Right kidney (tissue), 1 donor: ENCODE results near the gene WDFY1.
"Not testable (repeated sequence)": the region's sequence is repeated elsewhere in the genome, so short reads cannot be mapped to it uniquely, and the experiment has no call there.

Experiments used
- DNase-seq: peaks from one replicate; pipeline ENCODE4 v3.0.0-alpha.2; 2016

The WDFY1 gene

GRCh38 chr2:223896833-223897311, 48.3 kb downstream of the WDFY1 start:
- no peak for DNase-seq

DNA sequence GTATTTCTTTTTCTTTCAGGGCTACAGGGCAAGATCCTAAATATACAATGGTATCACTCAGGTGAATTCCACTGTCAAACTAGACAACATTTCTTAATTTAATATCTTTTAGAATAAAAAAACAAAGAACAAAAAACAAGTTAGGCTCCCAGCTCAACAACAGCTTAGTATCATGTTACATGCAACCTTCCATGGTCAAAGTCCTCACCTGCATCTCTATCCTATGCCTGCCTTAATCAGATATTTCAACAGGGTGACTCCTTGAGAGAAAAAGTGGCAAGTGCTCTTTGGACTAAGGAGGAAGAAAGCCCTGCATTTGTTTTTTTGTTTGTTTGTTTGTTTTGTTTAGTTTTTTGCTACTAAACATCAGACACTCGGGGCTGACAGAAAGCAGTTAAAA, 50.2 kb downstream of the WDFY1 start:
- no peak for DNase-seq

GRCh38 chr2:223894009-223894408, 51.1 kb downstream of the WDFY1 start:
- no peak for DNase-seq

GRCh38 chr2:223890721-223891120, 54.4 kb downstream of the WDFY1 start:
- DNase-seq = no peak

DNA sequence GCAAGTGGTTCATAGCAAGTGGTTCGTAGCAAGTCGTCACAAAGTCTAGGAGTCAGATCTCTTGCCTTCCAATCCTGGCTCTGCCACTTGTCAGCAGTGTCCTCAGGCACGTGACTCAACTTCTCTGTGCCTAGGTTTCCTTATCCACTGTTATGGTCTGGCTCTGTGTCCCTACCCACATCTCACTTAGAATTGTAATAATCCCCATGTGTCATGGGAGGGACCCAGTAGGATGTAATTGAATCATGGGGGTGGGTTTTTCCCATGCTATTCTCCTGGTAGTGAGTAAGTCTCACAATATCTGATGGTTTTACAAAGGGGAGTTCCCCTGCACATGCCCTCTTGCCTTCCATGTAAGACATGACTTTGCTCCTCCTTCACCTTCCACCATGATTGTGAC, 55.9 kb downstream of the WDFY1 start:
- DNase-seq = no peak

- DNase-seq = no peak
Measured at GRCh38 chr2:223888251-223888650, 56.9 kb downstream of the WDFY1 start.

GRCh38 chr2:223887127-223887526, 58.0 kb downstream of the WDFY1 start:
- DNase-seq = no peak

GRCh38 chr2:223886726-223887125, 58.4 kb downstream of the WDFY1 start:
- no peak for DNase-seq

GRCh38 chr2:223884399-223884798, 60.7 kb downstream of the WDFY1 start:
- DNase-seq = no peak

DNA sequence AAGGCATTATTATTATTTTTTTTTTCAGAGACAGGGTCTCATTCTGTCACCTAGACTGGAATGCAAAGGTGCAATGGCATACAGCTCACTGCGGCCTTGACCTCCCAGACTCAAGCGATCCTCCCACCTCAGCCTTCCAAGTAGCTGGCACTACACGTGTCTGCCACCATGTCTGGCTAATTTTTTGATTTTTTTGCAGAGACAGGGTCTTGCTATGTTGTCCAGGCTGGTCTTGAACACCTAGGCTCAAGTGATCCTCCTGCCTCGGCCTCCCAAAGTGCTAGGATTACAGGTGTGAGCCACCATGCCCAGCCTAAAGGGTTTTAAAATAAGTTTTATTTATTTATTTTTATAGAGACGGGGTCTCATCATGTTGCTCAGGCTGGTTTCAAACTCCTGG, 62.4 kb downstream of the WDFY1 start:
- DNase-seq = no peak

DNA sequence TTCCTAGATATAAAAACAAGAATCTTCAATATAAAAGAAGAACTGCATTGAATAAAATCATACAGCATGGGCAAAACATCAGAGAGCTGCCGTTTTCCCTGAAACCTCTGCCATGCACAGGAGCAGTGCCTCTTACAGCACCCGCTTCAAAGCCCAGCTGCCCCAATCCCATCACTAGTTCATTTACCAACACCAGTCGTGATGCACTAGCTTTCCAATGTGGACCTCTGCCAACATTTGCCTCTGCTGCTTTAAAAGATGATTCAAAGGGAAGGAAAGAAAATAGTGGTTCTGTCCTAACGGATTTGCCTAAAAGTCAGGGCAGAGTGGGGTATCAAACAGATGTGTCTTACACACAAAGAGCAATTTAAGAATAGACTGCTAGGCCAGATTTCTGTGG, 64.3 kb downstream of the WDFY1 start:
- DNase-seq = no peak

GRCh38 chr2:223877721-223878410, 67.3 kb downstream of the WDFY1 start:
- DNase-seq = no peak

DNA sequence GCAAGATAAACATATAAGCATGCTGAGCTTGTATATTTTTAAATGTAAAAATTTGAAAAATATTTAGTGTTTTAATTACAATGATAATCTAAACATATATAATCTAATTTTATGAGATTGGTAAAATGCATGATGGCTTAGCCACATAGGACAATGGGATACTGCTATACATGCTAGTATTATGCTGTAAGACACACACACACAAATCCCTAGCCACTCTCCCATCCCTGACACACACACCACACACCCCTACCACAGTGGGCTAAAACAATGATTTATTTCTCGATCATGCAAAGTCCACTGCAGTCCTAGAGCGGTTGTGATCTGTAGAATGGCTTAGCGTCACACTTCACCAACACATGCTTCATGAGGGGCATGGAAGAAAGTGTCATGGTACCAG, 71.5 kb downstream of the WDFY1 start:
- no peak for DNase-seq

DNA sequence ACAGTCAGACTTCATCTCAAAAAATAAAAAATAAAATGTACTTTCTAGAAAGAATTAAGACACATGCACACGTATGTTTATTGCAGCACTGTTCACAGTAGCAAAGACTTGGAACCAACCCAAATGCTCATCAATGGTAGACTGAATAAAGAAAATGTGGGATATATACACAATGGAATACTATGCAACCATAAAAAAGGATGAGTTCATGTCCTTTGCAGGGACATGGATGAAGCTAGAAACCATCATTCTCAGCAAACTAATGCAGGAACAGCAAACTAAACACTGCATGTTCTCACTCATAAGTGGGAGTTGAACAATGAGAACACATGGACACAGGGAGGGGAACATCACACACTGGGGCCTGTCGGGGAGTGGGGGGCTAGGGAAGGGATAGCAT, 72.4 kb downstream of the WDFY1 start:
- DNase-seq = not testable (repeated sequence)

DNA sequence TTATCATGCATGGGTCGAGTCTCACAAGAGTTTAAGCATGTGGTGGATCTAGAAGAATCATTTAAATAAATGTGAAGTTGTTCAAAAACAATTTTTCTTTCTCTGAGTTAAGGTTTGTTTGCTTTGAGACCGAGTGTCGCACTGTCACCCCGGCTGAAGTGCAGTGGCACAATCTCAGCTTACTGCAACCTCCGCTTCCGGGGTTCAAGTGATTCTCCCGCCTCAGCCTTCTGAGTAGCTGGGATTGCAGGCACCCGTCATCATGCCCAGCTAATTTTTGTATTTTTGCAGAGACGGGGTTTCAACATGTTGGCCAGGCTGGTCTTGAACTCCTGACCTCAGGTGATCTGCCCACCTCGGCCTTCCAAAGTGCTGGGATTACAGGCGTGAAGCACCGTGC, 73.5 kb downstream of the WDFY1 start:
- not testable (repeated sequence) for DNase-seq

DNA sequence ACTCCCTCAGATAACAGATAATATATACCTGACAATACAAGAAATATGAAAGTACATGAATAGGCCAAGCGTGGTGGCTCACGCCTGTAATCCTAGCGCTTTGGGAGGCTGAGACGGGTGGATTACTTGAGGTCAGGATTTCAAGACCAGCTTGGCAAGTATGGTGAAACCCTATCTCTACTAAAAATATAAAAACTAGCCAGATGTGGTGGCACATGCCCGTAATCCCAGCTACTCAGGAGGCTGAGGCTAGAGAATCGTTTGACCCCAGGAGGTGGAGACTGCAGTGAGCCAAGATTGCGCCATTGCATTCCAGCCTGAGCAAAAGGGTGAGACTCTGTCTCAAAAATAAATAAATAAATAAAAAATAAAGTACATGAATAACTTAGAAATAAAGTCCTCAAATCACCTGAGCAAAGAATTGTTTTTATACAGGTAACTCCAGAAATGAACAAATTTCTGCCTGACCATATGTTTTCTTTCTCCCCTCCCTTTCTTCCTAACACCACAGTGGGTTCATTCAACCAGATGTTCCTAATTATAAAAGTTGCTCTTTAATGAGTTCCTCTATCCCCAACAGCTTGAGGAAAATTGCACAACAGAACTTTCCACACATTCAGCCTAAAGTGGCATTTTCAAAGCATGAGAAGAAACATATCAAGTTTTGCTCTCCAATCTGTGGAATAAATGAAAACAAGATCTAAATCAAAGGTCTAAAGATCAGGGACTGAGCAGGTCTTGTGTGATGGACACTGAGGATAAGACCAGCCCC, 74.1 kb downstream of the WDFY1 start:
- DNase-seq = no peak

DNA sequence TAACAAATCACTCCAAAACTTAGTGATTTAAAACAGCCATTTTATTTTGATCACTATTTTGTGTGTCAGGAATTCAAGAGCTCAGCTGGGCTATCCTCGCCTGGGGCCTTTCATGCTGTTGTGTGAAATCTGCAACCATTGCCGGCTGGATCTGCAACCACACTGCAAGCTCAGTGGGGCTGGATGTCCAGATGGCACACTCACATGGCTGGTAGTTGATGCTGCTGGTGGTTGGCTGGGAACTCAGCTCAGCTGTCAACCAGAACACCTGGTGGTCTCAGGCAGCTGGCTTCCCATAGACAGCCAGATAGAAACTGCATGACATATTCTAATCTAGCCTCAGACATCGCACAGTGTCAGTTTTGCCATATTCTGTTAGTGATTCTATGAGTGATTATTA, 77.1 kb downstream of the WDFY1 start:
- DNase-seq = no peak

GRCh38 chr2:223865907-223866508, 79.1 kb downstream of the WDFY1 start:
- DNase-seq = no peak

- no peak for DNase-seq
Measured at GRCh38 chr2:223865124-223865523, 80.0 kb downstream of the WDFY1 start.

DNA sequence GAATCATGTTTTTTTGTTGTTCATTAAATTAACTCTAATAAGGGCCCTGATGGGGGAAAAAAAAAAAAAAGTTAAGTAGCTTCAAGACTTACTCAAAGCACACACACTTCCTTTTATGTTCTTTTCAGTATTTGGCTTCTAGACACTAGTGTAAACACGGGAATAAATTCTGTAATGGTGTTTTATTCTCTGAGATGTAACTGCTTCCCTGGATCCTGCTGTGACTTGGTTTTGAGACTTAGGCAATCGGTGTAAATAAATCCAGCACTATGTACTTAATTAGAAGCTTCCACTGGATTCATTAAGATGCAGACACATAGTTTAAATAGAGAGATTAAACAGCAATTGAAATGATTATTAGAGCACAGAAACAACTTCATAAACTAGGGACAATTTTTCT, 81.6 kb downstream of the WDFY1 start:
- DNase-seq = no peak

- DNase-seq = no peak
Measured at GRCh38 chr2:223860809-223861738, 84.1 kb downstream of the WDFY1 start.

DNA sequence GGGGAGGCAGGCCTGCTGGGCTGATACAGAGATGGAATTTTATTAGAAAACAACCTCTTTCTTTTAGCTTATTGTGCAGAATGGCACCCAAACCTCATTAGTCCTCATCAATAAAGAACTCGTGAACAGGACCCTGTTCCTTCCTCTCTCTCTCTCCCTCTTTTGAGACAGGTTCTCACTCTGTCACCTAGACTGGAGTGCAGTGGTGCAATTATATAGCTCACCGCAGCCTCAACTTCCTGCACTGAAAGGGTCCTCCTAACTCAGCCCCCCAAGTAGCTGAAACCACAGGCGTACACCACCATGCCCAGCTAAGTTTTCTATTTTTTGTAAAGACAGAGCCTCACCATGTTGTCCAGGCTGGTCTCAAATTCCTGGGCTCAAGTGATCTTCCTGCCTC, 86.1 kb downstream of the WDFY1 start:
- DNase-seq = no peak
